Omental fat pad (tissue), 4 donors: ENCODE measurements around the gene MESD. TPM values are rescaled to one million over a fixed set of nuclear protein-coding genes. Genes with fewer than 3 reads are reported as not detected.
A peak's percentile ranks its signal among the peaks of the same experiment; 100 is the strongest.

Experiments
- ATAC-seq: fragments of 150-250 bp; one replicate; pipeline ENCODE4 v1.9.1; 2016; ENCODE audit warnings: mild to moderate bottlenecking, moderate library complexity; ENCODE audit not compliant: low FRiP score
- DNase-seq: peaks from one replicate; pipeline ENCODE4 v3.0.0-alpha.2; 2019; ENCODE audit warnings: low spot score
- total RNA-seq, 4 donors: library from RNA; depleted of rRNA; stranded (reverse); fragments of >200 nt; gene quantifications; one replicate each; pipeline ENCODE4 v1.1.0, GENCODE V29; 2016
- TF ChIP-seq, protein P1 (sequence below), 3 donors: fragments of 450-650 bp; IDR thresholded peaks; one replicate each; pipeline ENCODE4 v1.5.1; 2016 to 2017; ENCODE audit warnings: antibody characterized with exemption in 3 of 3, mild to moderate bottlenecking in 3 of 3, moderate library complexity in 2 of 3

The MESD gene
- total RNA-seq, 4 donors from 2014 or later, result 19.5 to 26.1 (median 22.6) TPM

- DNase-seq, result no peak
- TF ChIP-seq, protein P1, sequence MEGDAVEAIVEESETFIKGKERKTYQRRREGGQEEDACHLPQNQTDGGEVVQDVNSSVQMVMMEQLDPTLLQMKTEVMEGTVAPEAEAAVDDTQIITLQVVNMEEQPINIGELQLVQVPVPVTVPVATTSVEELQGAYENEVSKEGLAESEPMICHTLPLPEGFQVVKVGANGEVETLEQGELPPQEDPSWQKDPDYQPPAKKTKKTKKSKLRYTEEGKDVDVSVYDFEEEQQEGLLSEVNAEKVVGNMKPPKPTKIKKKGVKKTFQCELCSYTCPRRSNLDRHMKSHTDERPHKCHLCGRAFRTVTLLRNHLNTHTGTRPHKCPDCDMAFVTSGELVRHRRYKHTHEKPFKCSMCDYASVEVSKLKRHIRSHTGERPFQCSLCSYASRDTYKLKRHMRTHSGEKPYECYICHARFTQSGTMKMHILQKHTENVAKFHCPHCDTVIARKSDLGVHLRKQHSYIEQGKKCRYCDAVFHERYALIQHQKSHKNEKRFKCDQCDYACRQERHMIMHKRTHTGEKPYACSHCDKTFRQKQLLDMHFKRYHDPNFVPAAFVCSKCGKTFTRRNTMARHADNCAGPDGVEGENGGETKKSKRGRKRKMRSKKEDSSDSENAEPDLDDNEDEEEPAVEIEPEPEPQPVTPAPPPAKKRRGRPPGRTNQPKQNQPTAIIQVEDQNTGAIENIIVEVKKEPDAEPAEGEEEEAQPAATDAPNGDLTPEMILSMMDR (IDR thresholded peaks at IDR 0.05), result no peak
These were observed 44.0 kb downstream of the MESD start for GRCh38 chr15:80945605-80946004.

DNA sequence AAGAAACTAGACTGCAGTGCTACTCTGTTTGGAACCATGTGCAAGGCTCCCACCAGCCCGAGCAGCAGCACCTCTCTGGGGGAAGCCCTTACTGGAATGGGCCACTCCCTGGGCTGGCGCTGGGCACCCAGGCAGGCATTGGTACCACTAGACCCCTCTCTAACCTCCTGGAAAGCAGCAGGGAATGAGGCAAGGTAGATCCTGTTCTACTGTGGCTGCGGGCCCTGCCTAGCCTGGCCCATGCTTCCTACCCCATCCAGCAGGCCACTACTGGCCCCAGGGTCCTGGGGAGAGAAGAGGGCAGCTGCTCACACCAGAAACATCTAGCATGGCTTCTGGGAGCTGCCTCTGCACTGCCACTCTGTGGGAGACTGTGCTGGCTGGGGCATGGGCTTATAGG, 44.8 kb downstream of the MESD start:
- DNase-seq (no peak), ATAC-seq (no peak)

More at GRCh38 chr15:80945605-80946004, 44.0 kb downstream of the MESD start:
- no peak for ATAC-seq

GRCh38 chr15:80942746-80943565, 46.7 kb downstream of the MESD start:
- ATAC-seq (peak; percentile 76), DNase-seq (no peak)
- TF ChIP-seq, protein P1 (IDR thresholded peaks at IDR 0.05), result no peak

More for the DNA sequence above, 44.8 kb downstream of the MESD start:
- TF ChIP-seq, protein P1 (IDR thresholded peaks at IDR 0.05), result no peak

DNA sequence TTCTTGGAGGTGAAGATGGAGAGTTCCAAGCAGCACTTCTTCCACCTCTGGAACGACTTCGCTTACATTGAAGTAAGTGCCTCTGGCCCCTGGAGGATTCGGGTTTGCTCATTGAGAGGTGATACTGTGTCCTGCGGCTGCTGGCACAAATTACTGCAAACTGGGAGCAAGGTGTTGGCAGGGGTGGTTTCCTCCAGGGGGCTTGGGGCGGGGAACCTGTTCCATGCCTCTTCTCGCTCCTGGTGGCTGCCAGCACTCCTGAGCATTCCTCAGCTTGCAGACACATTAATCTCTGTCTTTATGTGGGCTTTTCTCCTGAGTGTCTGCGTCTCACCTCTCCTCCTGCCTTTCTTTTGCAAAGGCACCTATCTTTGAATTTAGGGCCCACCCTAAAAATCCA, 47.4 kb downstream of the MESD start:
- DNase-seq, result no peak
- TF ChIP-seq, protein P1 (IDR thresholded peaks at IDR 0.05), result no peak
- no peak for ATAC-seq

DNA sequence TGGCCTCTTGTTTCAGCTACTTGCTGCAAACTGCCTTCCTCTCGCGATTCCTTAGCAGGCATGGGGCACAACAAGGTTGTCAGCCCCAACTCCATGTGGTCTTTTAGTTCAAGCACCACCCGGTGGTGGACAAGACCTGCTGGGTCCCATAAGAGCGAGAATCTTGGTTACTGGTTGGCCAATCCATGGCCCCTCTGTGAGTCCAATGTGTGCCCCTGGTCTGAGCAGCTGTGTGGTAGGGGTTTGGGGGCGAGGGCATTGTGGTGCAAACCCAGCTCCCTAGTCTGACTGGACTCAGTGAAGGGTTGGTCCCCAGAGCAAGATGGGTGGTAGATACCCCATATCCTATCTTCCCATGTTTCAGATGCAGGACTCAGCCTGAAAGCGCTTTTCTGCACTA, 48.8 kb downstream of the MESD start:
- no peak for DNase-seq
- TF ChIP-seq, protein P1 (IDR thresholded peaks at IDR 0.05), result no peak
- ATAC-seq, result no peak

GRCh38 chr15:80940331-80940730, 49.3 kb downstream of the MESD start:
- ATAC-seq (no peak), DNase-seq (no peak)
- TF ChIP-seq, protein P1 (IDR thresholded peaks at IDR 0.05), result no peak

DNA sequence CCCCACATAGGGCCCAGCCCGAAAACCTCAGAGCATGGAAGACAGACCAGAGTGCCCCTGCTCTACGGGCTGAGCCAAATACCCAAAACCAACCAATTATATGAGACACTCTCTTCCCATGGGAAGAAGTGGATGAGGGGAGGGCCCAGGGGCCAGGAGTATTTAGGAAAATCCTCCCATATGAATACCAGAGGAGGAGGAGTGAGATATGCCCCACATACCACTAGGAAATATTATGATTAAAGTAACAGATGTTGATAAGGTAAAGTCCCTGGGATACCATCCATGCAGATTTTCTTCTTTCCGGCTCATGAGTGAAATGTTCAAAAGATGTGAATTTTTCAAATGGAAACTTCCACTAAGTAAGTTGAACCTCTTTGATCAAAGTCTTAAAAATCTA, 50.4 kb downstream of the MESD start:
- no peak for ATAC-seq

More for the DNA sequence above, 50.4 kb downstream of the MESD start:
- no peak for DNase-seq
- TF ChIP-seq, protein P1 (IDR thresholded peaks at IDR 0.05), result no peak
